Endothelial cell of umbilical vein (primary cell): ENCODE data around the gene CYP26A1. TPM values are rescaled to one million over a fixed set of nuclear protein-coding genes. Genes with fewer than 3 reads are reported as not detected.

Experiments used
- BruUV-seq: library from RNA; stranded (reverse); fragments of 400-500 nt; replicated peaks from 2 replicates; lab custom pipeline; 2021; lab: Mats Ljungman, UMichigan
- CTCF ChIA-PET: fragments of 300-600, 350-600 bp; sonication (Branson Sonifier 250); formaldehyde crosslinking; loops from one replicate; lab custom pipeline; 2021; ENCODE audit warnings: antibody characterized with exemption, inconsistent platforms; lab: Charles Lee
- POLR2A ChIA-PET: fragments of 300-600, 350-600 bp; sonication (Branson Sonifier 250); formaldehyde crosslinking; loops from one replicate; lab custom pipeline; 2021; ENCODE audit warnings: antibody characterized with exemption, inconsistent platforms; lab: Charles Lee
- DNase-seq: peaks from one replicate; pipeline ENCODE4 v3.0.0-alpha.2; 2011; ENCODE audit warnings: low read depth, low spot score
- FAIRE-seq: peaks from 2 replicates; lab custom pipeline; 2011; peaks lifted over from hg19 to GRCh38; lab: Jason Lieb, UNC
- H2AFZ ChIP-seq: 2 replicates; pipeline ENCODE4 v1.6.0; 2012; ENCODE audit warnings: low read depth, low read length, control low read depth, inconsistent platforms
- H3K27ac ChIP-seq: 2 replicates; pipeline ENCODE4 v1.5.1; 2011; ENCODE audit warnings: low read depth, mild to moderate bottlenecking, control low read depth, low read length, moderate library complexity; ENCODE audit not compliant: insufficient read depth
- H3K27me3 ChIP-seq, 2 experiments: 2 replicates each; pipeline versions ENCODE4 v1.6.0 to v1.6.1; 2011; ENCODE audit warnings: low read length in 2 of 2, mixed read lengths in 1 of 2; ENCODE audit not compliant: control insufficient read depth in 2 of 2, insufficient read depth in 2 of 2
- H3K36me3 ChIP-seq, 2 experiments: 2 replicates in 1 of 2; 3 replicates in 1 of 2; pipeline ENCODE4 v1.5.1; 2011; ENCODE audit warnings: low read length in 2 of 2, mild to moderate bottlenecking in 1 of 2, moderate library complexity in 1 of 2; ENCODE audit not compliant: control insufficient read depth in 2 of 2, insufficient read depth in 2 of 2; ENCODE audit errors: extremely low read depth in 1 of 2
- H3K4me1 ChIP-seq: 3 replicates; pipeline ENCODE4 v1.5.1; 2011; ENCODE audit warnings: mild to moderate bottlenecking, low read length; ENCODE audit not compliant: control insufficient read depth, insufficient read depth; ENCODE audit errors: extremely low read depth
- H3K4me2 ChIP-seq: 2 replicates; pipeline ENCODE4 v1.6.1; 2011; ENCODE audit warnings: low read length, control low read depth, mixed read lengths; ENCODE audit not compliant: insufficient read depth
- H3K4me3 ChIP-seq, 3 experiments: fragments of 200-600 bp in 1 of 3; sonication (generic), shearing (Covaris generic) in 1 of 3; replicated peaks in 1 of 3; 2 replicates each; pipeline ENCODE4 v1.5.1; 2011 to 2016; ENCODE audit warnings: control low read depth in 3 of 3, low read length in 3 of 3, mild to moderate bottlenecking in 2 of 3, inconsistent platforms in 1 of 3, low read depth in 1 of 3, moderate library complexity in 1 of 3; ENCODE audit not compliant: insufficient read depth in 1 of 3
- H3K79me2 ChIP-seq: 2 replicates; pipeline ENCODE4 v1.6.0; 2012; ENCODE audit warnings: low read length, inconsistent platforms; ENCODE audit not compliant: control insufficient read depth, insufficient read depth
- H3K9ac ChIP-seq: replicated peaks from 2 replicates; pipeline ENCODE3; 2011; ENCODE audit warnings: low read length, control low read depth; ENCODE audit not compliant: insufficient read depth; ENCODE audit errors: extremely low read depth
- H3K9me1 ChIP-seq: replicated peaks from 3 replicates; pipeline ENCODE4 v1.6.0; 2011; ENCODE audit warnings: mild to moderate bottlenecking, low read length; ENCODE audit not compliant: control insufficient read depth, insufficient read depth; ENCODE audit errors: extremely low read depth
- H3K9me3 ChIP-seq: replicated peaks from 2 replicates; pipeline ENCODE4 v1.5.1; 2012; ENCODE audit warnings: low read length, inconsistent platforms; ENCODE audit not compliant: control insufficient read depth, insufficient read depth
- H4K20me1 ChIP-seq: replicated peaks from 2 replicates; pipeline ENCODE3; 2011; ENCODE audit warnings: mild to moderate bottlenecking, low read length; ENCODE audit not compliant: control insufficient read depth, insufficient read depth; ENCODE audit errors: extremely low read depth
- EZH2 ChIP-seq: IDR thresholded peaks from 2 replicates; pipeline ENCODE4 v1.6.1; 2012; ENCODE audit warnings: borderline replicate concordance, low read depth, mild to moderate bottlenecking, moderate library complexity, low read length, inconsistent platforms; ENCODE audit not compliant: severe bottlenecking
- FOS ChIP-seq: IDR thresholded peaks from 2 replicates; pipeline ENCODE4 v1.6.1; 2011; ENCODE audit warnings: mild to moderate bottlenecking, low read length, moderate library complexity, borderline replicate concordance; ENCODE audit not compliant: insufficient read depth
- GATA2 ChIP-seq: IDR thresholded peaks from 2 replicates; pipeline ENCODE4 v1.7.0; 2011; ENCODE audit warnings: low read depth, mild to moderate bottlenecking, moderate library complexity, mixed read lengths, low read length; ENCODE audit not compliant: insufficient read length, insufficient read depth
- JUN ChIP-seq: IDR thresholded peaks from 2 replicates; pipeline ENCODE4 v1.6.1; 2011; ENCODE audit warnings: borderline replicate concordance, low read depth; ENCODE audit not compliant: insufficient read length, insufficient read depth
- MYC ChIP-seq: IDR thresholded peaks from one replicate; pipeline ENCODE4 v1.6.1; 2011; ENCODE audit warnings: mild to moderate bottlenecking, low read depth, low read length
- POLR2A ChIP-seq: IDR thresholded peaks from 2 replicates; pipeline ENCODE4 v1.6.1; 2012; ENCODE audit warnings: low read depth, mild to moderate bottlenecking, control low read depth, low read length
- POLR2AphosphoS5 ChIP-seq: IDR thresholded peaks from 2 replicates; pipeline ENCODE4 v1.6.1; 2012; ENCODE audit warnings: low read depth, mild to moderate bottlenecking, control low read depth, low read length, moderate library complexity; ENCODE audit not compliant: insufficient read depth
- dilution Hi-C: fragments of 300-500 bp; cut with MboI; formaldehyde crosslinking; loops from one replicate; pipeline ENCODE4 v1.15.0; 2019; ENCODE audit warnings: low sequenced_read_pairs; ENCODE audit not compliant: extremely low pct_ligation_motif_present
- intact Hi-C: fragments of 100-400 bp; cut with micrococcal nuclease; formaldehyde crosslinking; loops from one replicate; pipeline ENCODE4 v1.10.0; 2022
- polyA plus RNA-seq, 4 experiments: library from polyadenylated mRNA; depleted of rRNA in 3 of 4; stranded (reverse) in 3 of 4; unstranded in 1 of 4; fragments of >200 nt; gene quantifications; 2 replicates each; pipeline versions ENCODE4 v1.2.1 to v1.2.3, GENCODE V29; 2011 to 2012; ENCODE audit warnings: missing spikeins in 1 of 4
- total RNA-seq: library from RNA; stranded (reverse); gene quantifications from 2 replicates; pipeline ENCODE4 v1.2.3, GENCODE V29; 2021
- TF ChIP-seq, protein P1 (sequence below): IDR thresholded peaks from 2 replicates; pipeline ENCODE4 v1.6.1; 2011; ENCODE audit not compliant: insufficient read depth, insufficient read length
- TF ChIP-seq, protein P2 (sequence below), 2 donors: IDR thresholded peaks; 1 replicate in 1 of 2; 2 replicates in 1 of 2; pipeline ENCODE4 v1.5.1; 2011; ENCODE audit warnings: low read length in 2 of 2, mild to moderate bottlenecking in 2 of 2, moderate library complexity in 2 of 2, control low read depth in 1 of 2, inconsistent platforms in 1 of 2, low read depth in 1 of 2; ENCODE audit not compliant: insufficient read depth in 1 of 2; ENCODE audit errors: extremely low read depth in 1 of 2

CYP26A1 gene
- total and polyA plus RNA-seq, 2 donors (not counting 3 experiments of a cell fraction or from before 2014, with no cell fraction given) = 0.95 to 4.4 TPM

DNA sequence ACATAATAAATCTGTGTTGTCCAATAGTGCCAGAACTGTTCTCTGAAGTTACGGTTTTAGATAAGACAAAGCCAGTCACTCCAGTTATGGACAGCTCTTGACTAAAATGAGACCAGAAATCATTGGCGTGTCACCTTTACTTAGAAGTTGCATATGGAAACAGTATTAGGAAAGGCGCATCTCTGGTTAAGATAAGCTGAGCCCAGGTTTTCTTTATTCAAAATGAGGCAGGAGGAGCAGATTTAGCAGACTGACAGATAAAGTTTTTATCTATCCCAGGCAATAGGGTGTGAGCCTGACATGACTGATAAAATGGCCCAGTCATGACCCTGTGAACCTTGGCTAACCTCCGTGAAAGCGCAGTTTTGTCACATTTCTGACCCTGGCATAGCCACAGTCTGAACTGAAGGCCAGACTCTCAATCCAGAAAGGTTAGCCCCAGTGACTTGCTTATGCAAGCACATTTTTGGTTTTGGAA, 4.2 kb downstream of the CYP26A1 start:
- POLR2A ChIA-PET = no interaction called here
- dilution Hi-C loops (no loop called here), intact Hi-C loops (no loop called here)
- TF ChIP-seq, protein P1, sequence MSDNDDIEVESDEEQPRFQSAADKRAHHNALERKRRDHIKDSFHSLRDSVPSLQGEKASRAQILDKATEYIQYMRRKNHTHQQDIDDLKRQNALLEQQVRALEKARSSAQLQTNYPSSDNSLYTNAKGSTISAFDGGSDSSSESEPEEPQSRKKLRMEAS = no peak
- no peak for TF ChIP-seq POLR2A
- FAIRE-seq = peak; percentile 33
- no peaks in the 10 kb centered on the region for H3K36me3 ChIP-seq
- no peak overlapping the region for H3K27ac ChIP-seq
- H3K4me1 ChIP-seq = peaks cover 16% of the 10 kb centered on the region
- no peaks in the 10 kb centered on the region for H4K20me1 ChIP-seq
- no peaks in the 10 kb centered on the region for H3K79me2 ChIP-seq
- no peak overlapping the region for H3K4me3 ChIP-seq
- H3K4me2 ChIP-seq = no peak overlapping the region
- H3K9me1 ChIP-seq = no peaks in the 10 kb centered on the region
- DNase-seq = no peak
- H2AFZ ChIP-seq = no peak overlapping the region
- no peak overlapping the region for H3K9ac ChIP-seq
- no peaks in the 10 kb centered on the region for H3K9me3 ChIP-seq
- peaks cover 24 to 37% of the 10 kb centered on the region in 2 experiments for H3K27me3 ChIP-seq
- CTCF ChIA-PET = interaction anchor here (1.0 to 6.9 kb wide), 3 partner anchors 10 to 434 kb away, joined by 4 to 67 read pairs (median 7); no protein-coding TSS in a partner anchor
- BruUV-seq = no TSS peak

DNA sequence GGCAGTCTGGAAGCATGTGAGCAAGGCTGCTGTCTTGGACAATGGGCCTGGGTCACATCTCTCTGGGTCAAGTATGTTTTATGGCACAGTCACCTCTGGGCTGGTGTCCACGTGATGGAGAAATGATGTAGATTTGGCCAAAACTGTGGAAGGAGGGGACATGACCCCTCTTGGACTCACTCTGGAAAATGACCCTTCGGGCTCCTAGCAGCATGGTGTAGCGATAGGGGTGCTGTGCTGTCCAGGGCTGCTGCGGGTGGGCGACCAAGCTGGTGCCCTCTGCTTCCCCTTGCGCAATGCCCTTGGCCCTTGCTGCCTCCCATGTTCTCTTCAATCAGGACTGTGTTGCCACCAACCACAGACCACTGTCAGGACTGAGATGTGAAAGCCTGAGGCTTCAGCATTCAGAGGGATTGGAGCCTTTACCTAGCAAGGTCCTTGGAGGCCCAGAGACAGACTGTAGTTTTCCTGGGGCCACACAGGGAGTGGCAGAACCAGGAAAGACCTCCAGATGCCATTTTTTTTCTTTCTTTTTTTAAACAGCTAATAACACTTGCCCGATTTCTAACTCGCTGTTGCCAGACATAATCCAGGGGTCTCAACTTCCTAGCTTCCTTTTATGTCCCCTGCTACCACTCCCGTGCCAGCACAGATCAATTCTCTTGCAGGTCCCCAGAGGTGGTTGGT, 6.1 kb downstream of the CYP26A1 start:
- H3K9me3 ChIP-seq = no peaks in the 10 kb centered on the region
- DNase-seq = no peak
- no TSS peak for BruUV-seq
- H3K36me3 ChIP-seq = no peaks in the 10 kb centered on the region
- H3K27me3 ChIP-seq = peaks cover 12 to 18% of the 10 kb centered on the region in 2 experiments
- CTCF ChIA-PET = interaction anchor here (0.6 to 6.9 kb wide), 14 partner anchors 10 to 432 kb away, joined by 3 to 67 read pairs (median 3); no protein-coding TSS in a partner anchor
- dilution Hi-C loops = no loop called here
- POLR2A ChIA-PET = no interaction called here
- no peak for TF ChIP-seq JUN
- TF ChIP-seq, protein P1 = no peak
- TF ChIP-seq EZH2 = no peak
- TF ChIP-seq GATA2 = no peak
- no peak for TF ChIP-seq MYC
- TF ChIP-seq, protein P2, sequence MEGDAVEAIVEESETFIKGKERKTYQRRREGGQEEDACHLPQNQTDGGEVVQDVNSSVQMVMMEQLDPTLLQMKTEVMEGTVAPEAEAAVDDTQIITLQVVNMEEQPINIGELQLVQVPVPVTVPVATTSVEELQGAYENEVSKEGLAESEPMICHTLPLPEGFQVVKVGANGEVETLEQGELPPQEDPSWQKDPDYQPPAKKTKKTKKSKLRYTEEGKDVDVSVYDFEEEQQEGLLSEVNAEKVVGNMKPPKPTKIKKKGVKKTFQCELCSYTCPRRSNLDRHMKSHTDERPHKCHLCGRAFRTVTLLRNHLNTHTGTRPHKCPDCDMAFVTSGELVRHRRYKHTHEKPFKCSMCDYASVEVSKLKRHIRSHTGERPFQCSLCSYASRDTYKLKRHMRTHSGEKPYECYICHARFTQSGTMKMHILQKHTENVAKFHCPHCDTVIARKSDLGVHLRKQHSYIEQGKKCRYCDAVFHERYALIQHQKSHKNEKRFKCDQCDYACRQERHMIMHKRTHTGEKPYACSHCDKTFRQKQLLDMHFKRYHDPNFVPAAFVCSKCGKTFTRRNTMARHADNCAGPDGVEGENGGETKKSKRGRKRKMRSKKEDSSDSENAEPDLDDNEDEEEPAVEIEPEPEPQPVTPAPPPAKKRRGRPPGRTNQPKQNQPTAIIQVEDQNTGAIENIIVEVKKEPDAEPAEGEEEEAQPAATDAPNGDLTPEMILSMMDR (IDR thresholded peaks at IDR 0.05; ENCODE audit: extremely low read depth in 1 of 2, insufficient read depth in 1 of 2, low read depth in 1 of 2, low read length in 2 of 2) = no peak
- no peak for TF ChIP-seq POLR2A
- TF ChIP-seq POLR2AphosphoS5 = no peak
- TF ChIP-seq FOS = no peak
- H3K9ac ChIP-seq = no peak overlapping the region
- intact Hi-C loops = loop anchor here (1.0 kb wide), 2 partner anchors 209 to 431 kb away; no protein-coding TSS in a partner anchor
- H3K27ac ChIP-seq = no peak overlapping the region
- H2AFZ ChIP-seq = no peak overlapping the region
- no peaks in the 10 kb centered on the region for H3K9me1 ChIP-seq
- H3K4me3 ChIP-seq = no peak overlapping the region
- no peaks in the 10 kb centered on the region for H3K79me2 ChIP-seq
- H3K4me1 ChIP-seq = no peaks in the 10 kb centered on the region
- H4K20me1 ChIP-seq = no peaks in the 10 kb centered on the region
- FAIRE-seq = no peak
- no peak overlapping the region for H3K4me2 ChIP-seq
